SU-DHL-6 (cell line): ENCODE data around the gene CIAO2B.

ENCODE experiments used
- EZH2phosphoT487 ChIP-seq: fragments of 200-600 bp; sonication (generic), shearing (Covaris generic); conservative IDR thresholded peaks from 2 replicates; pipeline ENCODE4 v1.6.1; 2018; ENCODE audit warnings: mild to moderate bottlenecking, antibody characterized with exemption, low read length, moderate library complexity, mixed read lengths
- TF ChIP-seq, protein P1 (sequence below): fragments of 200-600 bp; sonication (generic); IDR thresholded peaks from one replicate; pipeline ENCODE4 v1.5.1; 2017; ENCODE audit warnings: antibody characterized with exemption, mild to moderate bottlenecking, low read length, moderate library complexity; ENCODE audit not compliant: insufficient read depth, poor library complexity, severe bottlenecking

DNA sequence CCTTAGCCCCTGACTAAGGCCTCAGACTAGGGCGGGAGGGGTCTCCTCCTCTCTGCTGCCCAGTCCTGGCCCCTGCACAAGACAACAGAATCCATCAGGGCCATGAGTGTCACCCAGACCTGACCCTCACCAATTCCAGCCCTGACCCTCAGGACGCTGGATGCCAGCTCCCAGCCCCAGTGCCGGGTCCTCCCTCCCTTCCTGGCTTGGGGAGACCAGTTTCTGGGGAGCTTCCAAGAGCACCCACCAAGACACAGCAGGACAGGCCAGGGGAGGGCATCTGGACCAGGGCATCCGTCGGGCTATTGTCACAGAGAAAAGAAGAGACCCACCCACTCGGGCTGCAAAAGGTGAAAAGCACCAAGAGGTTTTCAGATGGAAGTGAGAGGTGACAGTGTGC, 39.5 kb upstream of the CIAO2B start:
- TF ChIP-seq, protein P1, sequence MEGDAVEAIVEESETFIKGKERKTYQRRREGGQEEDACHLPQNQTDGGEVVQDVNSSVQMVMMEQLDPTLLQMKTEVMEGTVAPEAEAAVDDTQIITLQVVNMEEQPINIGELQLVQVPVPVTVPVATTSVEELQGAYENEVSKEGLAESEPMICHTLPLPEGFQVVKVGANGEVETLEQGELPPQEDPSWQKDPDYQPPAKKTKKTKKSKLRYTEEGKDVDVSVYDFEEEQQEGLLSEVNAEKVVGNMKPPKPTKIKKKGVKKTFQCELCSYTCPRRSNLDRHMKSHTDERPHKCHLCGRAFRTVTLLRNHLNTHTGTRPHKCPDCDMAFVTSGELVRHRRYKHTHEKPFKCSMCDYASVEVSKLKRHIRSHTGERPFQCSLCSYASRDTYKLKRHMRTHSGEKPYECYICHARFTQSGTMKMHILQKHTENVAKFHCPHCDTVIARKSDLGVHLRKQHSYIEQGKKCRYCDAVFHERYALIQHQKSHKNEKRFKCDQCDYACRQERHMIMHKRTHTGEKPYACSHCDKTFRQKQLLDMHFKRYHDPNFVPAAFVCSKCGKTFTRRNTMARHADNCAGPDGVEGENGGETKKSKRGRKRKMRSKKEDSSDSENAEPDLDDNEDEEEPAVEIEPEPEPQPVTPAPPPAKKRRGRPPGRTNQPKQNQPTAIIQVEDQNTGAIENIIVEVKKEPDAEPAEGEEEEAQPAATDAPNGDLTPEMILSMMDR: no peak
- no peak for TF ChIP-seq EZH2phosphoT487
